BLaER1 (cell line): ENCODE measurements around the gene PHF20.
"Not testable (repeated sequence)": the region's sequence is repeated elsewhere in the genome, so short reads cannot be mapped to it uniquely, and the experiment has no call there.

ENCODE experiments used
- H3K27ac ChIP-seq: shearing (Covaris generic); formaldehyde crosslinking; 2 replicates; pipeline ENCODE4 v1.8.1; 2022
- H3K27me3 ChIP-seq: shearing (Covaris generic); formaldehyde crosslinking; 2 replicates; pipeline ENCODE4 v1.8.1; 2022
- H3K36me3 ChIP-seq: shearing (Covaris generic); formaldehyde crosslinking; 2 replicates; pipeline ENCODE4 v1.8.1; 2022
- H3K4me1 ChIP-seq: shearing (Covaris generic); formaldehyde crosslinking; 2 replicates; pipeline ENCODE4 v1.8.1; 2022
- H3K4me2 ChIP-seq: shearing (Covaris generic); formaldehyde crosslinking; 2 replicates; pipeline ENCODE4 v1.8.1; 2022
- H3K4me3 ChIP-seq: shearing (Covaris generic); formaldehyde crosslinking; 2 replicates; pipeline ENCODE4 v1.8.1; 2022
- H3K9ac ChIP-seq: shearing (Covaris generic); formaldehyde crosslinking; 2 replicates; pipeline ENCODE4 v1.8.1; 2022
- H3K9me3 ChIP-seq: shearing (Covaris generic); formaldehyde crosslinking; 2 replicates; pipeline ENCODE4 v1.8.1; 2022
- H4K20me1 ChIP-seq: shearing (Covaris generic); formaldehyde crosslinking; 2 replicates; pipeline ENCODE4 v1.8.1; 2022
- Cebpa-rat ChIP-seq: shearing (Covaris generic); IDR thresholded peaks from 2 replicates; pipeline ENCODE4 v1.8.1; 2022

PHF20 gene

GRCh38 chr20:35845561-35845960, 73.7 kb downstream of the PHF20 start:
- H3K27ac ChIP-seq: no peak overlapping the region
- H3K36me3 ChIP-seq: peaks cover 91% of the 10 kb centered on the region
- no peak overlapping the region for H3K9ac ChIP-seq
- TF ChIP-seq Cebpa-rat: no peak
- no peak overlapping the region for H3K4me3 ChIP-seq
- no peaks in the 10 kb centered on the region for H3K4me1 ChIP-seq
- no peak overlapping the region for H3K4me2 ChIP-seq
- peaks cover 15% of the 10 kb centered on the region; the same call in 1 of the 2 replicates for H4K20me1 ChIP-seq
- H3K27me3 ChIP-seq: no peaks in the 10 kb centered on the region
- H3K9me3 ChIP-seq: peaks cover 38% of the 10 kb centered on the region

GRCh38 chr20:35849706-35850105, 77.9 kb downstream of the PHF20 start:
- Histone ChIP-seq H3K36me3 (peaks cover 91% of the 10 kb centered on the region), H3K9ac (no peak overlapping the region), H3K4me2 (no peak overlapping the region), H3K27ac (no peak overlapping the region), H3K27me3 (no peaks in the 10 kb centered on the region), H3K4me1 (no peaks in the 10 kb centered on the region), H3K4me3 (no peak overlapping the region), H4K20me1 (peaks cover 15% of the 10 kb centered on the region; the same call in 1 of the 2 replicates), H3K9me3 (no peaks in the 10 kb centered on the region)
- TF ChIP-seq Cebpa-rat: no peak

GRCh38 chr20:35851659-35852058, 79.8 kb downstream of the PHF20 start:
- not testable (repeated sequence) for H3K9me3 ChIP-seq, H3K9ac ChIP-seq, H3K4me3 ChIP-seq, H3K27me3 ChIP-seq, H3K27ac ChIP-seq, H3K4me1 ChIP-seq, H3K4me2 ChIP-seq
- H4K20me1 ChIP-seq: peaks cover 19% of the 10 kb centered on the region; the same call in 1 of the 2 replicates
- peaks cover 89% of the 10 kb centered on the region for H3K36me3 ChIP-seq

- no peak for TF ChIP-seq Cebpa-rat
- no peaks in the 10 kb centered on the region for H3K4me1 ChIP-seq
- H3K27ac ChIP-seq: no peak overlapping the region
Observed at GRCh38 chr20:35854713-35855348, 83.0 kb downstream of the PHF20 start.

GRCh38 chr20:35855641-35856040, 83.8 kb downstream of the PHF20 start:
- not testable (repeated sequence) for H3K27me3 ChIP-seq, H3K4me2 ChIP-seq, H3K9me3 ChIP-seq, H4K20me1 ChIP-seq, H3K4me1 ChIP-seq, H3K27ac ChIP-seq, H3K9ac ChIP-seq, H3K4me3 ChIP-seq
- H3K36me3 ChIP-seq: peaks cover 81% of the 10 kb centered on the region

More at GRCh38 chr20:35854713-35855348, 83.0 kb downstream of the PHF20 start:
- no peaks in the 10 kb centered on the region for H3K9me3 ChIP-seq
- H3K27me3 ChIP-seq: no peaks in the 10 kb centered on the region
- H3K4me3 ChIP-seq: no peak overlapping the region
- H4K20me1 ChIP-seq: peaks cover 5% of the 10 kb centered on the region; the same call in 1 of the 2 replicates
- H3K36me3 ChIP-seq: peaks cover 77% of the 10 kb centered on the region
- no peak overlapping the region for H3K4me2 ChIP-seq
- H3K9ac ChIP-seq: no peak overlapping the region

GRCh38 chr20:35856866-35857265, 85.1 kb downstream of the PHF20 start:
- H3K27me3 ChIP-seq: no peaks in the 10 kb centered on the region
- H3K4me3 ChIP-seq: no peak overlapping the region
- H3K27ac ChIP-seq: no peak overlapping the region
- no peaks in the 10 kb centered on the region for H3K4me1 ChIP-seq
- H3K9me3 ChIP-seq: no peaks in the 10 kb centered on the region
- no peak overlapping the region for H3K9ac ChIP-seq
- no peak overlapping the region for H3K4me2 ChIP-seq
- H4K20me1 ChIP-seq: 0 out of 2 replicates have a peak, but pooled peaks cover 4% of the 10 kb centered on the region
- H3K36me3 ChIP-seq: peaks cover 78% of the 10 kb centered on the region
- TF ChIP-seq Cebpa-rat: no peak

GRCh38 chr20:35866418-35867202, 94.8 kb downstream of the PHF20 start:
- no peak overlapping the region for H3K27ac ChIP-seq
- H3K4me2 ChIP-seq: no peak overlapping the region
- H3K9ac ChIP-seq: no peak overlapping the region
- peaks cover 91% of the 10 kb centered on the region for H3K36me3 ChIP-seq
- no peak overlapping the region for H3K4me3 ChIP-seq
- H3K9me3 ChIP-seq: no peaks in the 10 kb centered on the region
- H4K20me1 ChIP-seq: no peaks in the 10 kb centered on the region
- TF ChIP-seq Cebpa-rat: no peak
- no peaks in the 10 kb centered on the region for H3K27me3 ChIP-seq
- no peaks in the 10 kb centered on the region for H3K4me1 ChIP-seq

GRCh38 chr20:35870541-35871258, 98.9 kb downstream of the PHF20 start:
- peaks cover 86% of the 10 kb centered on the region for H3K36me3 ChIP-seq
- H3K27me3 ChIP-seq: no peaks in the 10 kb centered on the region
- H3K4me3 ChIP-seq: no peak overlapping the region
- no peaks in the 10 kb centered on the region for H3K9me3 ChIP-seq
- no peak for TF ChIP-seq Cebpa-rat
- no peak overlapping the region for H3K9ac ChIP-seq
- H3K27ac ChIP-seq: no peak overlapping the region
- H3K4me2 ChIP-seq: no peak overlapping the region
- no peaks in the 10 kb centered on the region for H4K20me1 ChIP-seq
- no peaks in the 10 kb centered on the region for H3K4me1 ChIP-seq

- TF ChIP-seq Cebpa-rat: no peak
- peaks cover 86% of the 10 kb centered on the region for H3K36me3 ChIP-seq
- H3K4me1 ChIP-seq: no peaks in the 10 kb centered on the region
- no peaks in the 10 kb centered on the region for H4K20me1 ChIP-seq
- H3K27ac ChIP-seq: no peak overlapping the region
- no peaks in the 10 kb centered on the region for H3K9me3 ChIP-seq
- no peak overlapping the region for H3K9ac ChIP-seq
- no peak overlapping the region for H3K4me3 ChIP-seq
- H3K27me3 ChIP-seq: no peaks in the 10 kb centered on the region
- no peak overlapping the region for H3K4me2 ChIP-seq
Observed at GRCh38 chr20:35871259-35871771, 99.5 kb downstream of the PHF20 start.

- Histone ChIP-seq H3K9me3 (no peaks in the 10 kb centered on the region), H3K4me1 (no peaks in the 10 kb centered on the region), H3K27ac (no peak overlapping the region), H3K36me3 (peaks cover 64% of the 10 kb centered on the region), H3K9ac (no peak overlapping the region), H4K20me1 (no peaks in the 10 kb centered on the region), H3K27me3 (no peaks in the 10 kb centered on the region), H3K4me3 (no peak overlapping the region), H3K4me2 (no peak overlapping the region)
- no peak for TF ChIP-seq Cebpa-rat
Observed at GRCh38 chr20:35876033-35876320, 104.2 kb downstream of the PHF20 start.
